Keratinocyte (primary cell): Measurements from ENCODE around the gene NINJ2. TPM values are rescaled to one million over a fixed set of nuclear protein-coding genes. Genes with fewer than 3 reads are reported as not detected.
"Not testable (repeated sequence)": the region's sequence is repeated elsewhere in the genome, so short reads cannot be mapped to it uniquely, and the experiment has no call there.

Experiments
- DNase-seq: peaks from one replicate; pipeline ENCODE4 v3.0.0-alpha.2; 2011; ENCODE audit warnings: low read depth, missing footprints, low spot score
- FAIRE-seq: peaks from 2 replicates; lab custom pipeline; 2011; peaks lifted over from hg19 to GRCh38; lab: Jason Lieb, UNC
- H2AFZ ChIP-seq: 2 replicates; pipeline ENCODE4 v1.6.0; 2012; ENCODE audit warnings: low read length, control low read depth, inconsistent platforms; ENCODE audit not compliant: control insufficient read depth
- H3K27ac ChIP-seq: 2 replicates; pipeline ENCODE4 v1.5.1; 2011; ENCODE audit warnings: low read length; ENCODE audit not compliant: control insufficient read depth, insufficient read depth
- H3K27me3 ChIP-seq: 3 replicates; pipeline ENCODE4 v1.6.0; 2011; ENCODE audit warnings: low read length; ENCODE audit not compliant: control insufficient read depth, insufficient read depth; ENCODE audit errors: extremely low read depth
- H3K36me3 ChIP-seq, 2 experiments: 2 replicates in 1 of 2; 3 replicates in 1 of 2; pipeline ENCODE4 v1.5.1; 2011; ENCODE audit warnings: low read length in 2 of 2, mild to moderate bottlenecking in 1 of 2; ENCODE audit not compliant: control insufficient read depth in 2 of 2, insufficient read depth in 2 of 2; ENCODE audit errors: extremely low read depth in 1 of 2
- H3K4me1 ChIP-seq: 3 replicates; pipeline ENCODE4 v1.5.1; 2011; ENCODE audit warnings: low read length; ENCODE audit not compliant: control insufficient read depth, insufficient read depth; ENCODE audit errors: extremely low read depth
- H3K4me2 ChIP-seq: 3 replicates; pipeline ENCODE4 v1.6.0; 2011; ENCODE audit warnings: low read depth, low read length; ENCODE audit not compliant: control insufficient read depth, insufficient read depth; ENCODE audit errors: extremely low read depth
- H3K4me3 ChIP-seq, 3 experiments: fragments of 200-600 bp in 1 of 3; sonication (generic) in 1 of 3; 2 replicates in 2 of 3; 3 replicates in 1 of 3; pipeline ENCODE4 v1.5.1; 2011 to 2016; ENCODE audit warnings: low read length in 3 of 3, mild to moderate bottlenecking in 3 of 3, control low read depth in 2 of 3, inconsistent platforms in 1 of 3, low read depth in 1 of 3, mixed read lengths in 1 of 3, mixed run types in 1 of 3, moderate library complexity in 1 of 3; ENCODE audit not compliant: control insufficient read depth in 2 of 3, insufficient read depth in 2 of 3; ENCODE audit errors: extremely low read depth in 1 of 3
- H3K79me2 ChIP-seq: 2 replicates; pipeline ENCODE4 v1.6.0; 2012; ENCODE audit warnings: low read length; ENCODE audit not compliant: control insufficient read depth, insufficient read depth
- H3K9ac ChIP-seq: 3 replicates; pipeline ENCODE4 v1.6.0; 2011; ENCODE audit warnings: low read length; ENCODE audit not compliant: control insufficient read depth, insufficient read depth; ENCODE audit errors: extremely low read depth
- H3K9me1 ChIP-seq: 3 replicates; pipeline ENCODE4 v1.6.0; 2011; ENCODE audit warnings: low read length; ENCODE audit not compliant: control insufficient read depth, insufficient read depth; ENCODE audit errors: extremely low read depth
- H3K9me3 ChIP-seq: 2 replicates; pipeline ENCODE4 v1.5.1; 2012; ENCODE audit warnings: low read depth, low read length; ENCODE audit not compliant: control insufficient read depth
- H4K20me1 ChIP-seq: 3 replicates; pipeline ENCODE4 v1.6.0; 2011; ENCODE audit warnings: low read length; ENCODE audit not compliant: control insufficient read depth, insufficient read depth; ENCODE audit errors: extremely low read depth
- CTCF ChIP-seq, 3 experiments: IDR thresholded peaks in 1 of 3; conservative IDR thresholded peaks in 1 of 3; optimal IDR thresholded peaks in 1 of 3; 2 replicates in 2 of 3; 3 replicates in 1 of 3; pipeline versions ENCODE3 to v1.5.1; 2011; ENCODE audit warnings: low read length in 3 of 3, mild to moderate bottlenecking in 3 of 3, moderate library complexity in 2 of 3, control low read depth in 1 of 3, inconsistent platforms in 1 of 3; ENCODE audit not compliant: insufficient read depth in 2 of 3; ENCODE audit errors: extremely low read depth in 1 of 3
- EZH2 ChIP-seq: IDR thresholded peaks from one replicate; pipeline ENCODE4 v1.6.1; 2012; ENCODE audit warnings: inconsistent platforms, mild to moderate bottlenecking, low read length, moderate library complexity
- dilution Hi-C: fragments of 300-500 bp; cut with MboI; formaldehyde crosslinking; loops from one replicate; pipeline ENCODE4 v1.7.0; 2020; ENCODE audit warnings: low sequenced_read_pairs; ENCODE audit not compliant: extremely low pct_ligation_motif_present
- polyA plus RNA-seq, 5 experiments: library from polyadenylated mRNA; depleted of rRNA in 3 of 5; stranded (reverse) in 3 of 5; stranded (forward) in 1 of 5; unstranded in 1 of 5; fragments of >200 nt; gene quantifications; 1 replicate in 1 of 5; 2 replicates in 3 of 5; 3 replicates in 1 of 5; pipeline versions ENCODE4 v1.2.1 to v1.2.3, GENCODE V29; 2011 to 2012; ENCODE audit warnings: missing spikeins in 2 of 5, low read depth in 1 of 5, low replicate concordance in 1 of 5

Gene NINJ2
- polyA plus RNA-seq, 1 donor (not counting 4 experiments of a cell fraction or from before 2014, with no cell fraction given): 0.58 TPM

- FAIRE-seq: no peak
- no peak overlapping the region for H3K27ac ChIP-seq
- H4K20me1 ChIP-seq: no peaks in the 10 kb centered on the region
- no peaks in the 10 kb centered on the region for H3K9me3 ChIP-seq
- H3K36me3 ChIP-seq: no peaks in the 10 kb centered on the region
- H2AFZ ChIP-seq: no peak overlapping the region
- no peak overlapping the region for H3K4me2 ChIP-seq
- H3K27me3 ChIP-seq: no peaks in the 10 kb centered on the region
- peaks cover 27% of the 10 kb centered on the region for H3K4me1 ChIP-seq
- dilution Hi-C loops: no loop called here
- no peaks in the 10 kb centered on the region for H3K9me1 ChIP-seq
- no peak overlapping the region for H3K9ac ChIP-seq
- DNase-seq: no peak
- no peaks in the 10 kb centered on the region for H3K79me2 ChIP-seq
- no peak overlapping the region for H3K4me3 ChIP-seq
- TF ChIP-seq CTCF (optimal IDR thresholded peaks at IDR 0.05 in 1 of 3, IDR thresholded peaks at IDR 0.05 in 1 of 3, conservative IDR thresholded peaks at IDR 0.05 in 1 of 3; ENCODE audit: extremely low read depth in 1 of 3, insufficient read depth in 2 of 3, low read length in 3 of 3): no peak
- no peak for TF ChIP-seq EZH2
These were observed 32.3 kb downstream of the NINJ2 start for GRCh38 chr12:630656-631632.

DNA sequence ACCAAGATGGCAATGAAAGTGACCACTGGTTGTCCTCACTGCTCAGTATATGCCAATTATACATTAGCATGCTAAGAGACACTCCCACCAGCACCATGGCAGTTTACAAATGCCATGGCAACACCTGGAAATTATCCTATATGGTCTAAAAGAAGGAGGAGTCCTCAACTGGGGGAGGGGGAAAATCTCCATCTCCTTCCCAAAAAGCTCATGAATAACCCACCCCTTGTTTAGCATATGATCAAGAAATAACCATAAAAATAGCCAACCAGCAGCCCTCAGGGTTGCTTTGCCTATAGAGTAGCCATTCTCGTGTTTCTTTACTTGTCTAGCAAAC is 34.5 kb downstream of the NINJ2 start:
- H3K27ac ChIP-seq, dilution Hi-C loops, H3K27me3 ChIP-seq, DNase-seq, H2AFZ ChIP-seq, FAIRE-seq, H3K4me3 ChIP-seq, H3K9me1 ChIP-seq, H3K9me3 ChIP-seq, H3K4me2 ChIP-seq, H3K36me3 ChIP-seq, H4K20me1 ChIP-seq, H3K79me2 ChIP-seq, H3K9ac ChIP-seq: not testable (repeated sequence)
- H3K4me1 ChIP-seq: peaks cover 27% of the 10 kb centered on the region
